ENCODE data around the gene GRIK2.

The GRIK2 gene

GRCh38 chr6:101454106-101454676 is 60.7 kb downstream of the GRIK2 start:
- no peak for DNase-seq (ENCODE audit: low read depth in 4 of 4, low spot score in 1 of 4)

- DNase-seq (ENCODE audit: low read depth in 4 of 4, low spot score in 1 of 4), result no peak
Observed at GRCh38 chr6:101458336-101458735, 64.8 kb downstream of the GRIK2 start.

GRCh38 chr6:101458826-101459225 is 65.3 kb downstream of the GRIK2 start:
- no peak for DNase-seq (ENCODE audit: low read depth in 4 of 4, low spot score in 1 of 4)

GRCh38 chr6:101462576-101462975 is 69.1 kb downstream of the GRIK2 start:
- no peak for DNase-seq (ENCODE audit: low read depth in 4 of 4, low spot score in 1 of 4)

- DNase-seq (ENCODE audit: low read depth in 4 of 4, low spot score in 1 of 4), result no peak
Observed at GRCh38 chr6:101465863-101466262, 72.4 kb downstream of the GRIK2 start.

- no peak for DNase-seq (ENCODE audit: low read depth in 4 of 4, low spot score in 1 of 4)
Observed at GRCh38 chr6:101477436-101477835, 83.9 kb downstream of the GRIK2 start.

- DNase-seq (ENCODE audit: low read depth in 4 of 4, low spot score in 1 of 4), result no peak
Observed at GRCh38 chr6:101478891-101479290, 85.4 kb downstream of the GRIK2 start.

- no peak for DNase-seq (ENCODE audit: low read depth in 4 of 4, low spot score in 1 of 4)
Observed at GRCh38 chr6:101482606-101483005, 89.1 kb downstream of the GRIK2 start.

- DNase-seq (ENCODE audit: low read depth in 4 of 4, low spot score in 1 of 4), result no peak
Observed at GRCh38 chr6:101484781-101485180, 91.3 kb downstream of the GRIK2 start.

GRCh38 chr6:101486124-101486523 is 92.6 kb downstream of the GRIK2 start:
- DNase-seq (ENCODE audit: low read depth in 4 of 4, low spot score in 1 of 4), result no peak

- DNase-seq (ENCODE audit: low read depth in 4 of 4, low spot score in 1 of 4), result no peak
Observed at GRCh38 chr6:101486726-101487125, 93.2 kb downstream of the GRIK2 start.

GRCh38 chr6:101489456-101489855 is 95.9 kb downstream of the GRIK2 start:
- no peak for DNase-seq (ENCODE audit: low read depth in 4 of 4, low spot score in 1 of 4)

GRCh38 chr6:101490857-101491256 is 97.3 kb downstream of the GRIK2 start:
- no peak for DNase-seq (ENCODE audit: low read depth in 4 of 4, low spot score in 1 of 4)

GRCh38 chr6:101502818-101503217 is 109.3 kb downstream of the GRIK2 start:
- no peak for DNase-seq (ENCODE audit: low read depth in 4 of 4, low spot score in 1 of 4)

- DNase-seq (ENCODE audit: low read depth in 4 of 4, low spot score in 1 of 4), result no peak
Observed at GRCh38 chr6:101509536-101509935, 116.0 kb downstream of the GRIK2 start.

- DNase-seq (ENCODE audit: low read depth in 4 of 4, low spot score in 1 of 4), result no peak
Observed at GRCh38 chr6:101513181-101513580, 119.7 kb downstream of the GRIK2 start.

GRCh38 chr6:101516578-101516977 is 123.1 kb downstream of the GRIK2 start:
- DNase-seq (ENCODE audit: low read depth in 4 of 4, low spot score in 1 of 4), result no peak

GRCh38 chr6:101517632-101518031 is 124.1 kb downstream of the GRIK2 start:
- DNase-seq (ENCODE audit: low read depth in 4 of 4, low spot score in 1 of 4), result no peak

- no peak for DNase-seq (ENCODE audit: low read depth in 4 of 4, low spot score in 1 of 4)
Observed at GRCh38 chr6:101522254-101522653, 128.7 kb downstream of the GRIK2 start.

- DNase-seq (ENCODE audit: low read depth in 4 of 4, low spot score in 1 of 4), result no peak
Observed at GRCh38 chr6:101527467-101527866, 134.0 kb downstream of the GRIK2 start.

- DNase-seq (ENCODE audit: low read depth in 4 of 4, low spot score in 1 of 4), result no peak
Observed at GRCh38 chr6:101528801-101529200, 135.3 kb downstream of the GRIK2 start.

- no peak for DNase-seq (ENCODE audit: low read depth in 4 of 4, low spot score in 1 of 4)
Observed at GRCh38 chr6:101531538-101531937, 138.0 kb downstream of the GRIK2 start.

- no peak for DNase-seq (ENCODE audit: low read depth in 4 of 4, low spot score in 1 of 4)
Observed at GRCh38 chr6:101534386-101534785, 140.9 kb downstream of the GRIK2 start.

GRCh38 chr6:101534821-101535220 is 141.3 kb downstream of the GRIK2 start:
- DNase-seq (ENCODE audit: low read depth in 4 of 4, low spot score in 1 of 4), result no peak

Data from stimulated activated CD4-positive, alpha-beta T cell treated with anti-CD3 and anti-CD28 coated beads, Interleukin-1b, Interleukin-23, amount 100 ng/mL, for 24 hours (primary cell).